Dendritic cell treated with granulocyte-macrophage colony-stimulating factor and Interleukin-4, amounts not matched to agents 40 ng/mL and 50 ng/mL, for 4 days (primary cell): ENCODE data around the gene PPP6R2.
"Not testable (repeated sequence)": the region's sequence is repeated elsewhere in the genome, so short reads cannot be mapped to it uniquely, and the experiment has no call there.

Experiments used
- H3K27ac Mint-ChIP-seq: one replicate; pipeline ENCODE4 v1.8.0; 2022; ENCODE audit warnings: mild to moderate bottlenecking, mixed read lengths
- H3K27me3 Mint-ChIP-seq: one replicate; pipeline ENCODE4 v1.8.0; 2022; ENCODE audit warnings: mild to moderate bottlenecking, mixed read lengths
- H3K36me3 Mint-ChIP-seq: one replicate; pipeline ENCODE4 v1.8.0; 2022; ENCODE audit warnings: low read depth, mixed read lengths
- H3K4me1 Mint-ChIP-seq: one replicate; pipeline ENCODE4 v1.8.0; 2022; ENCODE audit warnings: low read depth, mixed read lengths
- H3K4me3 Mint-ChIP-seq: one replicate; pipeline ENCODE4 v1.8.0; 2022; ENCODE audit warnings: mild to moderate bottlenecking, moderate library complexity, mixed read lengths
- H3K9me3 Mint-ChIP-seq: one replicate; pipeline ENCODE4 v1.8.0; 2022; ENCODE audit warnings: mixed read lengths
- intact Hi-C: fragments of 100-400 bp; cut with micrococcal nuclease; formaldehyde crosslinking; loops from one replicate; pipeline ENCODE4 v1.15.0; 2022

PPP6R2 gene

DNA sequence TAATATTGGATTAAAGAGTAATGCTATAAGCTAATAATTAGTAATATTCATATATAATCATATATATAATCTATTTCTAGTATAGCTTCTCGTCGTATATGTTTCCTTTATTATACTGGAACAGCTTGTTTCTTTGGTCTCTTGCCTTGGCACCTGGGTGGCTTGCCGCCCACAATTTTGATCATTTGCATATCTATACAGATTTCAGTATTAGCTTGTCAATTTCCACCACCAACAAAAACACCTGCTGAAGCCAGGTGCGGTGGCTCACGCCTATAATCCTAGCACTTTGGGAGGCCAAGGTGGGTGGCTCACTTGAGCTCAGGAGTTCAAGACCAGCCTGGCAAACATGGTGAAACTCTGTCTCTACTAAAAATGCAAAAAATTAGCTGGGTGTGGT, 8.7 kb upstream of the PPP6R2 start:
- H3K4me1 Mint-ChIP-seq, intact Hi-C loops, H3K36me3 Mint-ChIP-seq, H3K4me3 Mint-ChIP-seq, H3K27ac Mint-ChIP-seq, H3K9me3 Mint-ChIP-seq: not testable (repeated sequence)
- peaks cover 12% of the 10 kb centered on the region for H3K27me3 Mint-ChIP-seq

DNA sequence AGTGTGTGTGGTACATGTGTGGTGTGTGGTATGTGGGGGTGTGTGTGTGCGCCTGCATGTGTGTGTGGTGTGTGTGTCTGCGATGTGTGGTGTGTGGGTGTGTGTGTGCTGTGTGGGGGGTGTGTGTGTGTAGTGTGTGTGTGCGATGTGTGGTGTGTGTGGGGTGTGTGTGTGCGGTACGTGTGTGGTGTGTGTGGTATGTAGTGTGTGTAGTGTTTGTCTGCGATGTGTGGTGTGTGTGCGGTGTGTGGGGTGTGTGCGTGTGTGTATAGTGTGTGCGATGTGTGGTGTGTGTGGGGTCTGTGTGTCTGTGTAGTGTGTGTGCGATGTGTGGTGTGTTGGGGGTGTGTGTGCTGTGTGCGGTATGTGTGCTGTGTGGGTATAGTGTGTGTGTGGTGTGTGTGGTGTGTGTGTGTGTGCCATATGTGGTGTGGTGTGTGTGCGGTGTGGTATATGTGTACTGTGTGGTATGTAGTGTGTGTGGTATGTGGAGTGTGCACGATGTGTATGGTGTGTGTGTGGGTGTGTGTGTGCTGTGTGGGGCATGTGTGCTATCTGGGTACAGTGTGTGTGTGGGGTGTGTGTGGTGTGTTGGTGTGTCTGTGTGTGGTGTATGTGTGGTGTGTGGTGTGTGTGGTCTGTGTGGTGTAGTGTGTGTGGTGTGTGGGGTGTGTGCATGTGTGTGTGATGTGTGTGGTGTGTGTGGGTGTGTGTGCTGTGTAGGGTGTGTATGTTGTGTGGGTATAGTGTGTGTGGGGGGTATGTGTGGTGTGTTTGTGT, 5.7 kb upstream of the PPP6R2 start:
- H3K4me3 Mint-ChIP-seq: no peak overlapping the region
- H3K9me3 Mint-ChIP-seq: no peaks in the 10 kb centered on the region
- H3K36me3 Mint-ChIP-seq: no peaks in the 10 kb centered on the region
- peaks cover under 1% of the 10 kb centered on the region for H3K27me3 Mint-ChIP-seq
- intact Hi-C loops: no loop called here
- H3K4me1 Mint-ChIP-seq: no peaks in the 10 kb centered on the region
- no peak overlapping the region for H3K27ac Mint-ChIP-seq

GRCh38 chr22:50338042-50338573, 5.0 kb upstream of the PPP6R2 start:
- no peaks in the 10 kb centered on the region for H3K36me3 Mint-ChIP-seq
- no peaks in the 10 kb centered on the region for H3K9me3 Mint-ChIP-seq
- no peaks in the 10 kb centered on the region for H3K27me3 Mint-ChIP-seq
- intact Hi-C loops: no loop called here
- H3K4me3 Mint-ChIP-seq: no peak overlapping the region
- no peak overlapping the region for H3K27ac Mint-ChIP-seq
- H3K4me1 Mint-ChIP-seq: no peaks in the 10 kb centered on the region

DNA sequence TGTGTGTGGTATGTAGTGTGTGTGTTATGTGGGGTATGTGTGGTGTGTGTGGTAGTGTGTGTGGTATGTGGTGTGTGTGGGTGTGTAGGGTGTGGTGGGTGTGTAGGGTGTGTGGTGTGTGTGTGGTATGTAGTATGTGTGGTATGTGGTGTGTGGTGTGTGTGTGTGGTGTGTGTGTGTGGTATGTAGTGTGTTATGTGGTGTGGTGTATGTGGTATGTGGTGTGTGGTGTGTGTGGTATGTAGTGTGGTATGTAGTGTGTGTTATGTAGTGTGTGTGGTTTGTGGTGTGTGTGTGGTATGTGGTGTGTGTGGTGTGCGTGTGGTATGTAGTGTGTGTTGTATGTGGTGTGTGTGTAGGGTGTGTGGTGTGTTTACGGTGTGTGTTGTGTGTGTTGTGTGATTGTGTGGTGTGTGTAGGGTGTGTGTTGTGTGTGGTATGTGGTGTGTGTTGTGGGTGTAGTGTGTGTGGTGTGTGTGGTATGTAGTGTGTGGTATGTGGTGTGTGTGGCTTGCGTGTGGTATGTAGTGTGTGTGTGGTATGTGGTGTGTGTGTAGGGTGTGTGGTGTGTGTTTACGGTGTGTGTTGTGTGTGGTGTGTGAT, 4.2 kb upstream of the PPP6R2 start:
- H3K27ac Mint-ChIP-seq: no peak overlapping the region
- no peaks in the 10 kb centered on the region for H3K27me3 Mint-ChIP-seq
- no peaks in the 10 kb centered on the region for H3K9me3 Mint-ChIP-seq
- H3K4me3 Mint-ChIP-seq: no peak overlapping the region
- H3K4me1 Mint-ChIP-seq: no peaks in the 10 kb centered on the region
- no peaks in the 10 kb centered on the region for H3K36me3 Mint-ChIP-seq
- intact Hi-C loops: no loop called here

DNA sequence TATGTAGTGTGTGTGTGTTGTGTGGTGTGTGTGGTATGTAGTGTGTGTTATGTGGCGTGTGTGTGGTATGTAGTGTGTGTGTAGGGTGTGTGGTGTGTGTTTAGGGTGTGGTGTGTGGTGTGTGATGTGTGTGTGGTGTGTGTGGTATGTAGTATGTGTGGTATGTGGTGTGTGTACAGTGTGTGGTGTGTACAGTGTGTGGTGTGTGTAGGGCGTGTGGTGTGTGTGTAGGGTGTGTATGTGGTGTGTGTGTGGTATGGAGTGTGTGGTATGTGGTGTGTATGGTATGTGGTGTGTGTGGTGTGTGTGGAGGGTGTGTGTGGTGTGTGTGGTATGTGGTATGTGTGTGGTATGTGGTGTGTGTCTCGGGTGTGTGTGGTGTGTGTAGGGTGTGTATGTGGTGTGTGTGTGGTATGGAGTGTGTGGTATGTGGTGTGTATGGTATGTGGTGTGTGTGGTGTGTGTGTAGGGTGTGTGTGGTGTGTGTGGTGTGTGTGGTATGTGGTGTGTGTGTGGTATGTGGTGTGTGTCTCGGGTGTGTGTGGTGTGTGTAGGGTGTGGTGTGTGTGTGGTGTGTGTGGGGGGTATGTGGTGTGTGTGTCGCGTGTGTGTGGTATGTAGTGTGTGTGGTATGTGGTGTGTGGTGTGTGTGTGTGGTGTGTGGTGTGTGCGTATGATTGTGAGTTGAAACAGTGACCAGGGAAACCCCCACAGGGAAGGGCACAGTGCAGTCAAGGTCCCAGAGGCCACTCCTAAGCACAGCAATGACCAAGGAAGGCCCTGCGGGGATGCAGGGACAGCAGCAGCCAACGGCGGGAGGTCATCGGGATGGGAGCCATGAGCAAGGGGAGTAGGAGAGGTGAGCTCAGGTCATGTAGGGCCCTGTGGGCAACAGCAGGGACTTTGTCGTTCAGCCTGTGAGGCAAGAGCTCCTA, 2.9 kb upstream of the PPP6R2 start:
- H3K9me3 Mint-ChIP-seq: no peaks in the 10 kb centered on the region
- intact Hi-C loops: loop anchor here (5.0 kb wide), 1 partner anchor 33 kb away; the partner anchor contains the start of gene PLXNB2
- H3K4me1 Mint-ChIP-seq: no peaks in the 10 kb centered on the region
- H3K4me3 Mint-ChIP-seq: no peak overlapping the region
- no peak overlapping the region for H3K27ac Mint-ChIP-seq
- H3K36me3 Mint-ChIP-seq: no peaks in the 10 kb centered on the region
- H3K27me3 Mint-ChIP-seq: no peaks in the 10 kb centered on the region

DNA sequence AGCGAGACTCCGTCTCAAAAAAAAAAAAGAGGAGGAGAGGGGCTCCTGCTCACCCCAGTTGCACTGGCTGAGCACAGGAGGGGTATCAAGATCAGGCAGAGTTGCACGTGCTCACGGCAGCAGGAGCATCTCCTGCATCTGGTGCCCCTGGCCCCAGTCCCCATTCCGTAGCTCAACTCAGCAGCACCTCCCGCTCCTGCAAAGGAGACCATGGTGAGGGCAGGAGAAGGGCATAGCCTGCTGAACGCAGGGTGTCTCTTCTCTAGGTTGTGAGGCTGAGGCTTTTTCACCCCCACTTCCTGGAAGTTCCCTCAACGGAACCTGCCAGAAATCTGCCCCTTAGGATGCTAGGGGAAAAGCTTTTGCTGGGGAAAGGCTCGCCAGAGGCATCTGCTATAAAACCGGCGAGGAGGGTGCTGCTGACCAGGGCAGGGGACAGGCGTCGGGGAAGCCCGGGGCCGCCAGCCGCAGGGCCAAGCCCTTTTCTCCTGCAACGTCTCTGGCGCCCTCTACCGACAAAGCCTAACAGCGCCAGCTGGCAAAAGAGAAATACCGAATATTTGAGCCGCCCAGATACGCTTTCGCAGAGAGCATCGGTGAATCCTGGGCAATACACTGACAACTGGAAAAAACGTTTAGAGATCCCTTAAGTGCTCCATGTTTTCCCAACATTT, 1.0 kb upstream of the PPP6R2 start:
- Mint-ChIP-seq H3K4me3 (peak overlapping the region; percentile 65), H3K27ac (peak overlapping the region; percentile 62), H3K9me3 (no peaks in the 10 kb centered on the region), H3K4me1 (no peaks in the 10 kb centered on the region), H3K36me3 (no peaks in the 10 kb centered on the region), H3K27me3 (no peaks in the 10 kb centered on the region)
- intact Hi-C loops: loop anchor here (1.0 to 5.0 kb wide), 4 partner anchors 35 to 97 kb away; partner anchors contain the start of genes PLXNB2 and TUBGCP6

GRCh38 chr22:50343541-50343935, 411 bp downstream of the PPP6R2 start:
- Mint-ChIP-seq H3K27me3 (no peaks in the 10 kb centered on the region), H3K4me1 (no peaks in the 10 kb centered on the region), H3K36me3 (no peaks in the 10 kb centered on the region), H3K4me3 (peak overlapping the region; percentile 73), H3K27ac (no peak overlapping the region), H3K9me3 (no peaks in the 10 kb centered on the region)
- intact Hi-C loops: loop anchor here (2.0 to 5.0 kb wide), 3 partner anchors 36 to 99 kb away; partner anchors contain the start of genes PLXNB2 and TUBGCP6

DNA sequence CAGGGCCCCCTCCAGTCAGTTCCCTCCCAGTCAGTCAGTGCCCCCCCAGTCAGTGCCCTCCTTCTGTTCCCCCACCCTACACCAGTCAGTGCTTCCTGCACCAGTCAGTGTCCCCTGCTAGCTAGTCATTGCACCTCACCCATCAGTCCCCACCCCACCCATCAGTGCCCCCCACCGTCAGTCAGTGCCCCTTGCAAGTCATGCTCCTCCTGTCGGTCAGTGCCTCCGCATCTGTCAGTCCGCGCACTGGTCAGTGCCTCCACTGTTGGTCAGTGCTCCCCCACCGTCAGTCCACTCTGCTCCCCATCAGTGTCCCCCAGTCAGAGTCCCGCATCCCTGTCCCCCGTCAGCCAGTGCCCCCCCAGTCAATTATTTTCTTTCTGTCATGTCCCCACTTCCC, 3.3 kb downstream of the PPP6R2 start:
- peaks cover 4% of the 10 kb centered on the region for H3K36me3 Mint-ChIP-seq
- H3K27ac Mint-ChIP-seq: no peak overlapping the region
- no peak overlapping the region for H3K4me3 Mint-ChIP-seq
- intact Hi-C loops: no loop called here
- H3K4me1 Mint-ChIP-seq: no peaks in the 10 kb centered on the region
- H3K27me3 Mint-ChIP-seq: no peaks in the 10 kb centered on the region
- H3K9me3 Mint-ChIP-seq: no peaks in the 10 kb centered on the region

- intact Hi-C loops: no loop called here
- H3K4me3 Mint-ChIP-seq: no peak overlapping the region
- H3K36me3 Mint-ChIP-seq: peaks cover 10% of the 10 kb centered on the region
These were observed 4.0 kb downstream of the PPP6R2 start for GRCh38 chr22:50347157-50347556.

DNA sequence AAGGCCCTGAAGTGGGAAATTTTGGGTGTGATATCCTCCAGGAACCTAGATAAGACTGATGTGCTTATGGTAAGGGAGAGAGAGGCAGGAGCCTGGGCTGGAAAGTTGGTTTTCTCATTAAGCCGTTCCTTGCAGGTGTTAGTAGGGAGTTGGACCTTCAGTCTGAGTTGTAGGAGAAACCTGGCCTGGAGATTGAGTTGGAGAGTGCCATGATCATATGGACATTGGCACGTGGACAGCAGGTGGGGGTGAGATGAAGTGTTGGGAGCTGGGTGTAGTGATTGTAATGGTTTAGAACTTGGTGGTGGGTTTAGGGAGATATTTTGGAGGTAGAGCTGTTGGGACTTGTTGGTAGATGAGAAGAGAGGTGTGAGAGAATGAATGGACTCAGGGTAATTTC, 4.9 kb downstream of the PPP6R2 start:
- H3K4me3 Mint-ChIP-seq: no peak overlapping the region
- H3K27ac Mint-ChIP-seq: no peak overlapping the region
- H3K4me1 Mint-ChIP-seq: no peaks in the 10 kb centered on the region
- no peaks in the 10 kb centered on the region for H3K27me3 Mint-ChIP-seq
- H3K9me3 Mint-ChIP-seq: no peaks in the 10 kb centered on the region
- intact Hi-C loops: no loop called here
- H3K36me3 Mint-ChIP-seq: peaks cover 19% of the 10 kb centered on the region

More at GRCh38 chr22:50347157-50347556, 4.0 kb downstream of the PPP6R2 start:
- no peaks in the 10 kb centered on the region for H3K4me1 Mint-ChIP-seq
- H3K9me3 Mint-ChIP-seq: no peaks in the 10 kb centered on the region
- H3K27ac Mint-ChIP-seq: no peak overlapping the region
- no peaks in the 10 kb centered on the region for H3K27me3 Mint-ChIP-seq

- Mint-ChIP-seq H3K36me3 (peaks cover 61% of the 10 kb centered on the region), H3K27me3 (no peaks in the 10 kb centered on the region), H3K9me3 (no peaks in the 10 kb centered on the region), H3K27ac (no peak overlapping the region), H3K4me3 (no peak overlapping the region), H3K4me1 (peaks cover 11% of the 10 kb centered on the region)
- intact Hi-C loops: no loop called here
These were observed 13.1 kb downstream of the PPP6R2 start for GRCh38 chr22:50356186-50356585.

- peak overlapping the region; percentile 22 for H3K27ac Mint-ChIP-seq
- H3K4me1 Mint-ChIP-seq: peaks cover 22% of the 10 kb centered on the region
- H3K36me3 Mint-ChIP-seq: peaks cover 61% of the 10 kb centered on the region
- no peaks in the 10 kb centered on the region for H3K27me3 Mint-ChIP-seq
- no peaks in the 10 kb centered on the region for H3K9me3 Mint-ChIP-seq
- intact Hi-C loops: no loop called here
- H3K4me3 Mint-ChIP-seq: no peak overlapping the region
These were observed 14.1 kb downstream of the PPP6R2 start for GRCh38 chr22:50357222-50357621.

GRCh38 chr22:50357756-50358155, 14.6 kb downstream of the PPP6R2 start:
- H3K27me3 Mint-ChIP-seq: no peaks in the 10 kb centered on the region
- H3K27ac Mint-ChIP-seq: peak overlapping the region; percentile 22
- H3K4me1 Mint-ChIP-seq: peaks cover 27% of the 10 kb centered on the region
- no peak overlapping the region for H3K4me3 Mint-ChIP-seq
- no peaks in the 10 kb centered on the region for H3K9me3 Mint-ChIP-seq
- intact Hi-C loops: no loop called here
- H3K36me3 Mint-ChIP-seq: peaks cover 61% of the 10 kb centered on the region
